GM18909 (cell line): ENCODE measurements around the gene RPL37A.
A peak's percentile ranks its signal among the peaks of the same experiment; 100 is the strongest.

Source experiments
- ATAC-seq: cut with Tn5 transposase; IDR thresholded peaks from one replicate; pipeline ENCODE4 v1.9.1; 2021; ENCODE audit warnings: mild to moderate bottlenecking; ENCODE audit not compliant: unreplicated experiment, poor library complexity

The RPL37A gene

GRCh38 chr2:216498379-216499352 lies at the start of gene RPL37A:
TSS of gene RPL37A (plus strand) at chr2:216498844. CDS start at chr2:216498875, 31 bp downstream.
- peak; percentile 93 for ATAC-seq

- ATAC-seq = no peak
Measured at GRCh38 chr2:216450346-216450745, 48.3 kb upstream of the RPL37A start.

- no peak for ATAC-seq
Measured at GRCh38 chr2:216450784-216451183, 47.9 kb upstream of the RPL37A start.

GRCh38 chr2:216453955-216454614 lies 44.6 kb upstream of the RPL37A start:
- no peak for ATAC-seq

- no peak for ATAC-seq
Measured at GRCh38 chr2:216463148-216463547, 35.5 kb upstream of the RPL37A start.

- ATAC-seq = no peak
Measured at GRCh38 chr2:216464104-216464720, 34.4 kb upstream of the RPL37A start.

GRCh38 chr2:216465579-216466195 lies 33.0 kb upstream of the RPL37A start:
- ATAC-seq = no peak

- ATAC-seq = no peak
Measured at GRCh38 chr2:216467845-216468244, 30.8 kb upstream of the RPL37A start.

GRCh38 chr2:216469661-216470060 lies 29.0 kb upstream of the RPL37A start:
- no peak for ATAC-seq

GRCh38 chr2:216473187-216473586 lies 25.5 kb upstream of the RPL37A start:
- ATAC-seq = no peak

GRCh38 chr2:216474925-216475670 lies 23.5 kb upstream of the RPL37A start:
- ATAC-seq = peak; percentile 76

GRCh38 chr2:216475767-216476166 lies 22.9 kb upstream of the RPL37A start:
- ATAC-seq = no peak

- no peak for ATAC-seq
Measured at GRCh38 chr2:216477283-216478035, 21.2 kb upstream of the RPL37A start.

- ATAC-seq = no peak
Measured at GRCh38 chr2:216478151-216478550, 20.5 kb upstream of the RPL37A start.

GRCh38 chr2:216478791-216479190 lies 19.9 kb upstream of the RPL37A start:
- no peak for ATAC-seq

- no peak for ATAC-seq
Measured at GRCh38 chr2:216480221-216480620, 18.4 kb upstream of the RPL37A start.

GRCh38 chr2:216482640-216483039 lies 16.0 kb upstream of the RPL37A start:
- no peak for ATAC-seq

- no peak for ATAC-seq
Measured at GRCh38 chr2:216485237-216485636, 13.4 kb upstream of the RPL37A start.

GRCh38 chr2:216485745-216486144 lies 12.9 kb upstream of the RPL37A start:
- no peak for ATAC-seq
